ENCODE measurements around the gene ENTPD1.
"Not testable (repeated sequence)": the region's sequence is repeated elsewhere in the genome, so short reads cannot be mapped to it uniquely, and the experiment has no call there.

- not testable (repeated sequence) for TF ChIP-seq HDAC6 (IDR thresholded peaks at IDR 0.05; ENCODE audit: unreplicated experiment); STAT1 (conservative IDR thresholded peaks at IDR 0.05); STAT3 (IDR thresholded peaks at IDR 0.05; ENCODE audit: low read depth, low read length); USF1 (IDR thresholded peaks at IDR 0.05; ENCODE audit: borderline replicate concordance, extremely low read length, insufficient read depth, low read depth, low read length)
These were observed 35.2 kb upstream of the ENTPD1 start for GRCh38 chr10:95720745-95721144.
